Measurements from ENCODE around the gene FRMD7. TPM values are rescaled to one million over a fixed set of nuclear protein-coding genes. Genes with fewer than 3 reads are reported as not detected.
"Not testable (repeated sequence)": the region's sequence is repeated elsewhere in the genome, so short reads cannot be mapped to it uniquely, and the experiment has no call there.

FRMD7 gene
- total RNA-seq, 1 donor, result 1.1 TPM

DNA sequence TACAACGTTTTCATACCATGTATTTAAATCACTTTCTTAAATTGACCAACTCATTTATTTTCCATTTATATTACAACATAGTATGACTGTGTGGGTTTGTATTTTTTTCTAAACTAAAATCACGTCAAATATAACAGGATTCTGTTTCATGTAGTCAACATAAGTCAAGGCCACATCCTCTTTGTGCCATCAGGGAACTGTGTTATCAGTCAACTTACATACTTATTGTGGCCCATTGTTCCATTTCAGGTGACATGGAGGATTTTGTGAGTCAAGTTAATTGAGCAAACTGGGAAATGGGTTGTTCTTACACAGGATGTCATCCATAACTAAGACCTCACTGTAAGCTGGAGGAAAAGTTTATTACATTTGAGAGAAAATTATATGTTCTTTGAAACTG, 68.8 kb downstream of the FRMD7 start:
- no peak overlapping the region for H3K4me2 ChIP-seq (ENCODE audit: insufficient read depth, low read length)
- peaks cover 14% of the 10 kb centered on the region for H3K27me3 ChIP-seq (ENCODE audit: insufficient read depth, low read length)
- no peak for DNase-seq (ENCODE audit: insufficient read length, low spot score, missing footprints)
- no peaks in the 10 kb centered on the region for H4K20me1 ChIP-seq (ENCODE audit: insufficient read depth, low read length)
- no peaks in the 10 kb centered on the region for H3K9me3 ChIP-seq (ENCODE audit: low read depth, low read length)
- TF ChIP-seq, protein P1, sequence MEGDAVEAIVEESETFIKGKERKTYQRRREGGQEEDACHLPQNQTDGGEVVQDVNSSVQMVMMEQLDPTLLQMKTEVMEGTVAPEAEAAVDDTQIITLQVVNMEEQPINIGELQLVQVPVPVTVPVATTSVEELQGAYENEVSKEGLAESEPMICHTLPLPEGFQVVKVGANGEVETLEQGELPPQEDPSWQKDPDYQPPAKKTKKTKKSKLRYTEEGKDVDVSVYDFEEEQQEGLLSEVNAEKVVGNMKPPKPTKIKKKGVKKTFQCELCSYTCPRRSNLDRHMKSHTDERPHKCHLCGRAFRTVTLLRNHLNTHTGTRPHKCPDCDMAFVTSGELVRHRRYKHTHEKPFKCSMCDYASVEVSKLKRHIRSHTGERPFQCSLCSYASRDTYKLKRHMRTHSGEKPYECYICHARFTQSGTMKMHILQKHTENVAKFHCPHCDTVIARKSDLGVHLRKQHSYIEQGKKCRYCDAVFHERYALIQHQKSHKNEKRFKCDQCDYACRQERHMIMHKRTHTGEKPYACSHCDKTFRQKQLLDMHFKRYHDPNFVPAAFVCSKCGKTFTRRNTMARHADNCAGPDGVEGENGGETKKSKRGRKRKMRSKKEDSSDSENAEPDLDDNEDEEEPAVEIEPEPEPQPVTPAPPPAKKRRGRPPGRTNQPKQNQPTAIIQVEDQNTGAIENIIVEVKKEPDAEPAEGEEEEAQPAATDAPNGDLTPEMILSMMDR (IDR thresholded peaks at IDR 0.05; ENCODE audit: extremely low read depth, low read depth, low read length), result no peak
- H3K4me3 ChIP-seq (ENCODE audit: insufficient read depth, low read length), result no peak overlapping the region
- no peak overlapping the region for H3K27ac ChIP-seq (ENCODE audit: low read depth, low read length)
- H3K79me2 ChIP-seq (ENCODE audit: insufficient read depth, low read length), result no peaks in the 10 kb centered on the region
- peaks cover 2% of the 10 kb centered on the region for H3K4me1 ChIP-seq (ENCODE audit: insufficient read depth, low read length)
- H3K36me3 ChIP-seq (ENCODE audit: insufficient read depth, low read length), result no peaks in the 10 kb centered on the region
- H2AFZ ChIP-seq (ENCODE audit: low read length), result no peak overlapping the region

DNA sequence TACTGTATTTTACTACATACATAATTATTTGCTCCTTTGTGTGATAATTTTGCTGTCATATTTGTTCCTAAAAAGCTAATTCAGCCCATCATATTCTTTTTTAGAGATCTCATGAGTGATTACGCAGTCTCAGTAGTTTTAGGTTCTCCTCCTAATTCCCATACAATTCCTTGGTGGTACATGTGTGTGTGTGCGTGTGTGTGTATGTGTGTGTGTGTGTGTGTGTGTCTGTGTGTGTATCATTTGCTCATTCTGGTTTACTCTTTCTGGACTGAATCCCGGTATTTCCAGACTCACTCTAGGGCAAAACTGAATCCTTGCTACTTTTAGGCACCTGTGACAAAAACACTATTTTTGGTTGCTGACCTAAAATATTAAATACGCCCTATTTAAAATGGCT, 69.8 kb downstream of the FRMD7 start:
- Histone ChIP-seq H3K9me3 (ENCODE audit: low read depth, low read length) (no peaks in the 10 kb centered on the region), H3K4me2 (ENCODE audit: insufficient read depth, low read length) (no peak overlapping the region), H3K79me2 (ENCODE audit: insufficient read depth, low read length) (no peaks in the 10 kb centered on the region), H2AFZ (ENCODE audit: low read length) (no peak overlapping the region), H4K20me1 (ENCODE audit: insufficient read depth, low read length) (no peaks in the 10 kb centered on the region), H3K27ac (ENCODE audit: low read depth, low read length) (no peak overlapping the region), H3K36me3 (ENCODE audit: insufficient read depth, low read length) (no peaks in the 10 kb centered on the region), H3K27me3 (ENCODE audit: insufficient read depth, low read length) (peaks cover 14% of the 10 kb centered on the region), H3K4me1 (ENCODE audit: insufficient read depth, low read length) (peaks cover 2% of the 10 kb centered on the region), H3K4me3 (ENCODE audit: insufficient read depth, low read length) (no peak overlapping the region)
- TF ChIP-seq, protein P1 (IDR thresholded peaks at IDR 0.05; ENCODE audit: extremely low read depth, low read depth, low read length), result no peak
- no peak for DNase-seq (ENCODE audit: insufficient read length, low spot score, missing footprints)

DNA sequence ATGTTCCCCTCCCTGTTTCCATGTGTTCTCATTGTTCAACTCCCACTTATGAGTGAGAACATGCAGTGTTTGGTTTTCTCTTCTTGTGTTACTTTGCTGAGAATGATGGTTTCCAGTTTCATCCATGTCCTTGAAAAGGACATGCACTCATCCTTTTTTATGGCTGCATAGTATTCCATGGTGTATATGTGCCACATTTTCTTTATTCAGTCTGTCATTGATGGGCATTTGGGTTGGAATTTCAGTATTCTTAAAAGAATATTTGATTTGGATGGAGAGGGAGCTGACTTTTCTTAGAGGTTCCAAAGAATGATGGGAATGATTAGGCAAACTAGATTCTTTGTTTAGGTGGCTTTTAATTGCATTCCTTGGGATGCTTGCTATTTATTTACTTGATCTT, 76.0 kb downstream of the FRMD7 start:
- H3K27me3 ChIP-seq (ENCODE audit: insufficient read depth, low read length); H3K27ac ChIP-seq (ENCODE audit: low read depth, low read length); H3K79me2 ChIP-seq (ENCODE audit: insufficient read depth, low read length); DNase-seq (ENCODE audit: insufficient read length, low spot score, missing footprints); H3K36me3 ChIP-seq (ENCODE audit: insufficient read depth, low read length); H3K4me2 ChIP-seq (ENCODE audit: insufficient read depth, low read length); H2AFZ ChIP-seq (ENCODE audit: low read length); H3K4me1 ChIP-seq (ENCODE audit: insufficient read depth, low read length); H4K20me1 ChIP-seq (ENCODE audit: insufficient read depth, low read length); H3K9me3 ChIP-seq (ENCODE audit: low read depth, low read length); H3K4me3 ChIP-seq (ENCODE audit: insufficient read depth, low read length): not testable (repeated sequence)

DNA sequence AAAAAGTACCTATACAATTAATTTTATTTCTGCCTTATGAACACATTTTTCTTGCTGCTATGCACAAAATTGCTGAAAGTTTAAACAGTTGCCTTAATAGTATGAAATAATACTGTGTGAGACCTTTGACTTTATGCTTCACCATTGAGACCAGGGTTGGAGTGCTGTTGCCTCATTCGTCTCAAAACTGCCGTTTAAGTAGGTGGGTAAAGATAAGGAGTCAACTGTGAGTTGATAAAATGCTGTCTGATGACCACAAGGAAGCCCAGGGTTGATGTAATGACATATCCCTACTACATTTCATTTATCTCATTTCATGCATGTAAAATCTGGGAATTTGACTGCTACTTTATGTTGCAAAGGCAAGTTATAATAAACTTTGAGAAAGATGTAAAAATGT, 81.3 kb downstream of the FRMD7 start:
- no peaks in the 10 kb centered on the region for H3K79me2 ChIP-seq (ENCODE audit: insufficient read depth, low read length)
- peaks cover 2% of the 10 kb centered on the region for H3K4me1 ChIP-seq (ENCODE audit: insufficient read depth, low read length)
- DNase-seq (ENCODE audit: insufficient read length, low spot score, missing footprints), result no peak
- no peak overlapping the region for H3K4me2 ChIP-seq (ENCODE audit: insufficient read depth, low read length)
- no peaks in the 10 kb centered on the region for H4K20me1 ChIP-seq (ENCODE audit: insufficient read depth, low read length)
- H3K27ac ChIP-seq (ENCODE audit: low read depth, low read length), result no peak overlapping the region
- no peak overlapping the region for H2AFZ ChIP-seq (ENCODE audit: low read length)
- H3K27me3 ChIP-seq (ENCODE audit: insufficient read depth, low read length), result no peaks in the 10 kb centered on the region
- no peaks in the 10 kb centered on the region for H3K36me3 ChIP-seq (ENCODE audit: insufficient read depth, low read length)
- no peak overlapping the region for H3K4me3 ChIP-seq (ENCODE audit: insufficient read depth, low read length)
- TF ChIP-seq, protein P1 (IDR thresholded peaks at IDR 0.05; ENCODE audit: extremely low read depth, low read depth, low read length), result no peak
- H3K9me3 ChIP-seq (ENCODE audit: low read depth, low read length), result no peaks in the 10 kb centered on the region

Data from osteoblast (primary cell).